HT-29 (cell line): Measurements from ENCODE around the gene PRR15L. TPM values are rescaled to one million over a fixed set of nuclear protein-coding genes. Genes with fewer than 3 reads are reported as not detected.
"Not testable (repeated sequence)": the region's sequence is repeated elsewhere in the genome, so short reads cannot be mapped to it uniquely, and the experiment has no call there.

Experiments used
- DNase-seq: peaks from one replicate; pipeline ENCODE4 v3.0.0-alpha.2; 2015; ENCODE audit warnings: low spot score
- total RNA-seq: library from RNA; depleted of rRNA; stranded (reverse); fragments of >200 nt; shearing (Covaris generic); gene quantifications from 2 replicates; pipeline ENCODE4 v1.2.3, GENCODE V29; 2014; rRNA removed

Gene PRR15L, protein sequence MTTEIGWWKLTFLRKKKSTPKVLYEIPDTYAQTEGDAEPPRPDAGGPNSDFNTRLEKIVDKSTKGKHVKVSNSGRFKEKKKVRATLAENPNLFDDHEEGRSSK
- 54.3 and 59.6 TPM in 2 replicates for total RNA-seq

DNA sequence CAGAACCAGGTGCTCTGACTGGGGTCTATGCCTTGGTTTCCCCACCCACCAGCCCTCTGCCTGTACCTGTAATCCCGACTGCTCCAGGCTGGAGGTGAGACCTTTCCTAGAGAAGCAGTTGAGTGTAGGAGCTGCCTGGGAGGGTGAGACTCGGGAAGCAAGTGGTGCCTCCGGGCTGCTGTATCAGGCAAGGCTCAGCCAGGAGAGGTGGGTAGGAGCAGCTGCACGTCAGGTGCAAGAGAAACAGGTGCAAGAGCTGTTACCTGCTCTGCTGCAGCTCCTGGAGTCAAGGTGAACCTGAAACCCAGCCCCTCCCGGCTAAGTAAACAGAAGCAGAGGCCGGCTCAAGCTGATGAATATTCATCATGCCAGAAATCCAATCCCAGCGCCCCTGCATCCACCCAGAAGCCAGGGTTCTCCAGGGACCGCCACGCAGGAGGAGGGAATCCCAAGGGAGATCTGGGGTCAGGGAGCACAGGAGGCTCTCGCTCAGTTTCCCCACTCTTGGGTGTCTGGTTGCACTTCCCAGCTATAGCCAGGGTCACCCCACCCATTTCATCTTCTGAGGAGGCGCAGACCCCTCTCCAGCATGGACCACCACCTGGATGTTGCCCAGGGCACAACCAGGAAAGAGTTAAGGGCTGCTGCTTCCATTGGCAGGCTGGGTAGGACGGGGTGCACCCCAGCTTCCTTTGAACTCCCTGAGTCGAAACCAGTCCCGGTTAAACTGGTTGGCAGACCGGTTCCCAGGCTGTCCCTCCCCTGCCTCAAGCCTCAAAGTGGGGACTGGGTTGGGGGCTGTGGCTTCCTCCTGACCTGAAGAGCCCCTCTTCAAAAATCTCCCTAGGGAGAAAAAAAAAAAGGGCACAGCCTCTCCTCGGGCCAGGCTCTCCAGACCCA is at the start of gene PRR15L:
TSS of gene PRR15L (minus strand) at position 293 of the 900 bp plus-strand sequence. CDS start 4,649 bp downstream, outside the sequence.
- DNase-seq: peak; percentile 86

- no peak for DNase-seq
These were observed 49.4 kb upstream of the PRR15L start for GRCh38 chr17:48006936-48007709.

GRCh38 chr17:48004983-48005382 is 47.3 kb upstream of the PRR15L start:
- no peak for DNase-seq

GRCh38 chr17:48003417-48004151 is 45.9 kb upstream of the PRR15L start:
- DNase-seq: no peak

GRCh38 chr17:48002916-48003416 is 45.3 kb upstream of the PRR15L start:
- DNase-seq: no peak

DNA sequence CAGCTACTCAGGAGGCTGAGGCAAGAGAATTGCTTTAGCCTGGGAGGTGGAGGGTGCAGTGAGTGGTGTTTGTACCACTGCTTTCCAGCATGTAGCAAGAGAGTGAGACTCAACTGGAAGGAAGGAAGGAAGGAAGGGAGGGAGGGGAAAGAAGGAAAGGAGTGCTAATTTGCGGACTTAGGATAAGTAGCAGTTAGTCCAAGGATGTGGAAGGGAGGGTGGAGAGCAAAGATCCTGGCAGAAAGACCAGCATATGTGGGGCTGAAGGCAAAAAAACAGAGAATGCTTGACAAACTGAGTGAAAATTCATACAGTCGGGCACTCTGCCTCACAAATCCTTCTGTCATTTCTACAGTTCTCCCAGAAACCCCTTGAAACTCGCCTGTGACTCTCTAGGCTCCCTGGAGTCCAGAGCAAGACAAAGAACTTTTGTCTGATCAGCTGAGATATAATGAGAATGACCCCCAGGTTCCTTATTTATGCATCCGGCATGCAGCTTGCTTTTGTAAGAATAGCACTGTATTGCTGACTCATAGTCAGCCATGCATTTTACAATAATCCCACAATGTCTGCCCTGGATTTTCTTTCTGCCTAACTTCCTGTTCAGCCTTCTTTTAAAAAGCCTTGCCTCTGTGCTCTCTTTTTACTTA is 44.7 kb upstream of the PRR15L start:
- peak; percentile 26 for DNase-seq

- not testable (repeated sequence) for DNase-seq
These were observed 44.0 kb upstream of the PRR15L start for GRCh38 chr17:48001657-48002056.

GRCh38 chr17:48001197-48001596 is 43.5 kb upstream of the PRR15L start:
- DNase-seq: no peak

DNA sequence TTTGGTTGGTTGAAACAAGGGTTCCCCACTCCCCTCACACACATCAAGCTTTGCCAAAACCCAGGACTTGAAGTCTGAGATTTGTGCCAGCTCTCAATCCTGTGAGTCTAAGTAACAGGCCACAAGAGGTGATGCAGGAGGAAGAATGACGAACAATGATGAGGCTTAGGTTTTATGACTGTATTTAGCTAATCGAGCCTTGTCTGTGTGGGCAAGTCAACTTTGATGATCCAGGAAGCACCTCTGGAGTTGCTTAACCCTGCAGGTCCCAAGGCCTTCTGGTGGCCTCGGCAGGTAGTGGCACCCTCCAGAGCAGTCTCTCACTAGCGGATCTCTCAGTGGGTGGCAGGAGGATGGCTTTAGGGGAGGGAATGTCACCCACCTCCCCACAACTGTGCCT is 41.9 kb upstream of the PRR15L start:
- peak; percentile 52 for DNase-seq

GRCh38 chr17:47998044-47998443 is 40.4 kb upstream of the PRR15L start:
- no peak for DNase-seq

GRCh38 chr17:47997586-47997985 is 39.9 kb upstream of the PRR15L start:
- DNase-seq: no peak

- DNase-seq: no peak
These were observed 38.5 kb upstream of the PRR15L start for GRCh38 chr17:47996201-47996600.

DNA sequence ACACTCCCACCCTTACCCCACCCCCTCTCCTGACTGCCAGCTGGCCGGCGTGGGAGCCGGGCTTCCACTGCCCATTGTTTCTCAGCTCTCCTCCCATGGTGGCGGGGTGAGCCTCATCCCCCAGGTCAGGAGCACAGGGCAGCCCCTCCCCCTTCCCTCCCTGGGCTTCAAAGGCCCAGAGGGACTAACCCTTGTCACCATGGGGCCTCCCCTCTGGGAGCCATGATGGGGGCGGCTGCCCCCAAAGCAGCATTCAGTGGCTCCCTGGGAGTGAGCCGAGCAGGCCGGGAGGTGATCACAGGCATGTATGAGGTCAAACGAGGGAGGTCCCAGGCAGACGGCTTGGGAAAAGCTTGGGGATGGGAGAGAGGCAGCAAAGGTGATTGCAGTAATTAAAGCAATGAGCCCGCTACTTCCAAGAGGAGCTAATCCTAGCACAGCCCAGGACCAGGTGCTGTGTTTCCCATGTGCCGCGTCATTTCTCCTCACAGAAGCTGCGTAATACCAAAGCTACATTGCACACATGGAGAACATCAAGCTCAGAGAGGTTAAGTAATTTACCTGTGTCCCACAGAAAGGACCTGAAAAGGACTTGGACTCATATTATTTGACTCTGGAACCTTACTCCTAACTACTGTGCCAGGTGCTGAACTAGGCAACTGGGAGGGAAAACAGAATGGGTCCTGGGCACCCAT is 37.7 kb upstream of the PRR15L start:
- no peak for DNase-seq

DNA sequence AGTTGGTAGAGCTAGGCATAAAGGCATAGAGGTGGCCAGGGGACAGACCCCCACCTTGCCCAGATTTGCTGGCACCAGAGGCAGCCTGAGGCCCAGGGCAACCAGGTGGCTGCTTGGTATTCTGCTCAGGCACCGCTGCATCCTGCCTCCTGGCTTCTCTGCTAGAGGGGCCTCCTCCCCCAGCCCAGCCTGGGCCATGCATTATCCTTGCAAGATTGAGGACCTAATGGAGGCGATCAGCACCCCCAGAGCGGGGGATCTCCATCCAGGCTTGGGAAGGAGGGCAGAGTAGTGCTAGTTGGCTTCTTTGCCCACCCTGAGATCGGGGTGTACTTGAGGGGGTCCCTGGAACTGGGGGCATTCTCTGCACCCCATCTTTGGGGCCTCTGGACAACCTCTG is 37.0 kb upstream of the PRR15L start:
- DNase-seq: no peak

- no peak for DNase-seq
These were observed 36.3 kb upstream of the PRR15L start for GRCh38 chr17:47993964-47994363.

- no peak for DNase-seq
These were observed 35.4 kb upstream of the PRR15L start for GRCh38 chr17:47993031-47993564.

GRCh38 chr17:47992216-47992615 is 34.5 kb upstream of the PRR15L start:
- no peak for DNase-seq

GRCh38 chr17:47990962-47991731 is 33.5 kb upstream of the PRR15L start:
- DNase-seq: no peak

DNA sequence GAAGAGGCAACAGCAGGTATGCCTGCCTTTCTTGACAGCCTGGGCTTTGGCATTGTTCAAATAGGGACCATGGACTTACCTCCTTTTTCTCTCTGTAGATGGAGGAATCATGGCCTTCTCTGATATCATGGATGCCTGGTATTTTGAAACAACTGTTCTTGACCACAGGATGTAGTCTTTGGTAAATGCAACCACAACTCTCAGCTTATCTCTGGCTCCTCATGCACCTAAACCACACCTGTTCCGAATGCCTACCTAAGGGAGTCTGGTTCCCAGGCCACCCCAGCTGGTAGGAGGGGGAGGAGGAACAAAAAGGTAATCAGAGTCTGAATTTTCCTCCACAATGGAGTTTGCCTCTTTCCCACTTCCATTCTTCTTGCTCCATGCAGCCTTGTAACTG is 32.0 kb upstream of the PRR15L start:
- DNase-seq: no peak
